ENCODE measurements around the gene C9orf43.

Gene C9orf43

DNA sequence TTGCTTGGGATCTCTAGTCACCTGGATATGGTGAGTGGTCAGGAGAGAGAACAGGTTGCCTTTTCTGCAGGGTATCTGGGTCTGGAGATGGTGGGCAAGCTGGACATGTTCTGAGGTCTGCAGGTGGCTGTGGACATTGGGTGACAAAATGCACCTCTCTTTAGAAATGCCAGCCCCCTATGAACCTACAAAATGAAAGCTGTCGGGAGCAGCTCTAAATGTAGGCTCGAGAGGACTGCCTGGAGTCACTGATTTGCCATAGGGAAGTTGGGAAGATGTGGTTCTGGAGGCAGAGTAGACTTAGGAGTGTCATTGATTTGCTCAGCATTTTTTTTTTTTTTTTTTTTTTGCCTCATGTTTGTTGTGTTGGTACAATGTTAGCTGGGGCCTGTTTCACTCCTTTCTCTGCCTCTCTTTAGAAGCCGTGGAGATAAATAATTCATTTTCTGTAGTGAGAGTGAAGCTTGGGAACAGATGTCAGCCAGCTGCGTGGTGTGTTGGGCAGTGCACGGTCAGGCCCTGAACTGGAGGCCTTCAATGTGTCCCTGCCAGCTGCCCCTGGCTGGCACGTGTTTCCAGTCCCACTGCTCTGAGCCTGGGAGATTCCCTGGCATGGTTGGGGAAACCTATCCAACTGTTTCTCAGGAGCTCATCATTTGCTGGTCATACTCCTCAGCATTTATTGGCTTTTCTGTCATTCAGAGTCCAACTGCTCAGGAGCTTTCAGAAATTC, 58.3 kb downstream of the C9orf43 start:
- no peak for DNase-seq (ENCODE audit: low read depth)

GRCh38 chr9:113471143-113471542, 60.6 kb downstream of the C9orf43 start:
- DNase-seq (ENCODE audit: low read depth) = no peak

DNA sequence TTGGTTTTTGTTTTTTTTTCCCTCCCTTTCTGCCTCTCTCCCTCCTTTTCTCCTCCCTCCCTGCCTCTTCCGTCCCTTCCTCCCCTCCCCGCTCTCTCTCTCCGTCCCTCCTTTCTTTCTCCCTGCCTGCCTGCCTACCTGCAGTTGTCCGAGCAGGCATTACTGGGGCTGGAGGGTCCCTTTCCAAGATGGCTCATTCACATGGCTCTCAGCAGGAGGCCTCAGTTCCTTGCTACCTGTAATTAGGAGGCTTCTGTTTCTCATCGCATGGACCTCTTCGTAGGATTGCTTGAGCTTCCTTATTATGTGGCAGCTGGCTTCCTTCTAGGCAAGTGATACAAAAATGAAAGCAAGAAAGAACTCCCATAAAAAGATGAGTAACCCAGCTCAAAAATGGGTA, 61.0 kb downstream of the C9orf43 start:
- no peak for DNase-seq (ENCODE audit: low read depth)

DNA sequence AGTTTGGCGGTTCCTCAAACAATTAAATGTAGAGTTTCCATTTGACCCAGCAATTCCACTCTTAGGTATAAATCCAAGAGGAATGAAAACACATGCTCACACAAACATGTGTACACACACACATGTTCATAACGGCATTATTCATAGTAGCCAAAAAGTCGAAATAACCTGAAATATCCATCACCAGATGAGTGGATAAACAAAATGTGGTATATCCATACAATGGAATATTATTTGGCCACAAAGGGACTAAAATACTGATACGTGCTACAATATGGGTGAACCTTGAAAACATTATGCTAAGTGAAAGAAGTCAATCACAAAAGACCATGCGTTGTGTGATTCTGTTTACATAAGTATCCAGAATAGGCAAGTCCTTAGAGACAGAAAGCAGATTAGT, 61.7 kb downstream of the C9orf43 start:
- DNase-seq (ENCODE audit: low read depth) = no peak

GRCh38 chr9:113474360-113475028, 63.9 kb downstream of the C9orf43 start:
- DNase-seq (ENCODE audit: low read depth) = no peak

DNA sequence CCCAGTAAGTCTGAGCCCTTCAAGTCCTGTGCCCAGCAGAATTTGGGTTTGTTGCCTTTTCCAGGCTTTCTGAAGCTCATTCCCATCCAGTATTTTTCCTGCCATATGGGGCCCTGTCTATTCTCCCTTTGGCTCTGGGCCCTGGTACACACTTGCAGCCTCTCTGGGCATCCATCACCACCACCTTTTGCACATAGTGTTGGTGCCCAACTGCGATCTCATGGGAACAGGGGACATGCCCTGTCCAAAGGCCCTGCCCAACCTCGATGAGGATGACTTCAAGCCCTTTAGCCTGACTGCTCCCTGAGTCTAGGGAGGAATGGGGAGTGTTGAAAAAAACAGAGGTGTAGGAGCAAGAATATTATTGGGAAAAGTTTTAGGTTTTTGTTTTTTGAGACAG, 64.5 kb downstream of the C9orf43 start:
- no peak for DNase-seq (ENCODE audit: low read depth)

DNA sequence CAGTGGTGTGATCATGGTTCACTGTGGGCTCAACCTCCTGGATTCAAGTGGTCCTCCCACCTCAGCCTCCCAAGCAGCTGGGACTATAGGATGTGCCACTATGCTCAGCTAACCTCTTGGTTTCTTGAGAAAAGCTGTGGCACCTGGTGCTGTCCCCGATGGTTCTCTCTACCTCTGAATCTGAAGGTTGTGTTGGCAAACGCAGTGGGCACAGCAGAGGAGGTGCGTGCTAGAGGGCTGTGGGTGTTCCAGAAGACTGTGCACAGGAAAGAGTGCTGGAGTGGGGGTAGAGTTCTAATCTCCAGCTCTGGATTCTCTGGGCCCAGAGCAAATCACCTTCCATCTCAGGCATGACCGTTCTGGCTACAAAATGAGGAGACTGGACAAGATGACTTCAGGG, 65.4 kb downstream of the C9orf43 start:
- DNase-seq (ENCODE audit: low read depth) = no peak

DNA sequence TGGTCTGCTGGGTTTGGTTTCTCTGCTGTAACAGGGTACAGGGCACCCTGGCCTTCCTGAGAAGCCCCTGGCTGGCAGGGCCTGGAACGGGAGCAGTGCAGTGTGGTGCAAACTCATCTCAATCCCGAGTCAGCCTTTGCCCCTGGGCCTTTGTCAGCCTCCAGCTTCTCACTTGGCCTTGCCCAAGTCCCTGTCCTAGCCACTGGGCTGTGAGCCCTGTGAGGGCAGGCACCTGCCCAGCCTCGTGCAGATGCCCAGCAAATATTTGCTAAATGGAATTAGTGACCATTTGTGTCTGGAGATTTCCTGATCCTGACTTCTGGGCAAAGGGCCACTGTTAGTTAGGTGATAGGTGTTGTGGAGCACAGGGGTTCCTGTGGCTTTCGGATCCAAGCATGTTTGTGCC, 66.0 kb downstream of the C9orf43 start:
- no peak for DNase-seq (ENCODE audit: low read depth)

DNA sequence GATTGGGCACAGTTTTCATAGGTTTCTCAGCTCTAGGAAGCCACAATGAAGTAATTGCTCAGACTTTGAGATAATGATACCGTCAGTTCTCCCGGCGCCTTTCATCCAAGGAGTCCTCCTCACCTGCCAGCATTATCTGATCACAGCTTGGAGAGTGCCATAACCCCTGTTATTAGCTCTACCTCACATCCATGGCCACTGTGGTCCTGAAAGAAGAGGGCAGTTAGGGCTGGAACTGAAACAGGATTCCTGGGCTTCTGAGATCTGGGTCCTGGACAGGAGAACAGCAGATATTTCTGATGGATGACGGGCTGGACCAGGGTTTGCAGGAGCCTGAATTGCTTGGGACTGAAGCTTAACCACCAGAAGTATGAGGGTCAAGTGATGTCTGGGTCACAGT, 66.5 kb downstream of the C9orf43 start:
- no peak for DNase-seq (ENCODE audit: low read depth)

DNA sequence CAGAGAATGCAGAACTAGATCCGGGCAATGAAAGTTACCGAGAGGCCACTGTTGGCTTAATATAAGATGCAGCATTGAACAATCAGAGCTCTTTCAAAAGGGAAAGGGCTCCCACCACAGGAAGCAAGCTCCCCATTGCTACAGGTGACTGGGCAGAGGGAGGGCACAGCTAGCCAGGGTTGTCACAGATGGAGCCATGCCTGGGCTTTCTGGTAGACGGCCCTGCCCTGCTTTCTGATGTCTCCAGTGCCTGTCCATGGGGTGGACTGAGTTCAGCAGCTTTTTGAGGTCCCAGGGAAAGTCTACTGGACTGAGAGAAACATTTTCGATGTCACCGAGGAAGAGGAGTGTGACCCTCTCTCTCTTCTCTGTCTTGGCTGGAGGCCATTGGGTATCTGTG, 67.1 kb downstream of the C9orf43 start:
- no peak for DNase-seq (ENCODE audit: low read depth)

DNA sequence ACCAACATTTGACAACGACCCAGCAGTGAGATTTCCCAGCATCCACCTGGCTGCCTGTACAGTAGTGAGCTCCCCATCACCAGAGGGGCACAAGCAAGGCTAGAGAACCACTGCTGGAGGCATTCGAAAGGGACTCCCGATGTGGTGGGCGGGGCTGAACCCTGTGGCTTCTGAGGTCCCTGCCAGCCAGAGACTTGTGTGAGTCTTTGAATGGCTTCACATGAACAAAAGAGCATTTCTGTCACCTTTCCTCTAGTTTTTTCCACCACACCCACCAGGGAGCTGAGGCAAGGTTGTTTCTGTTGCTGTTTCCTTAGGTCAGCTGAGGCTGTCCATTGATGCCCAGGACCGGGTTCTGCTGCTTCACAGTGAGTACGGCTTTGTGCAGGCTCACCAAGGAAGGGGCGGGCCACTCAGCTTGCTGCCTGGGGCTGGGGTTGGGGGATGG, 68.7 kb downstream of the C9orf43 start:
- DNase-seq (ENCODE audit: low read depth) = no peak

Measured in ELR (cell line).